NCI-H2227 (cell line): ENCODE data around the gene PRSS8.

Experiments
- DNase-seq: peaks from one replicate; lab custom pipeline; 2025; ENCODE audit not compliant: unreplicated experiment; lab: John Stamatoyannopoulos, UW

The PRSS8 gene

GRCh38 chr16:31083556-31083955, 52.0 kb downstream of the PRSS8 start:
- DNase-seq = no peak

- peak; percentile 45 for DNase-seq
These were observed 52.4 kb downstream of the PRSS8 start for GRCh38 chr16:31083081-31083480.

DNA sequence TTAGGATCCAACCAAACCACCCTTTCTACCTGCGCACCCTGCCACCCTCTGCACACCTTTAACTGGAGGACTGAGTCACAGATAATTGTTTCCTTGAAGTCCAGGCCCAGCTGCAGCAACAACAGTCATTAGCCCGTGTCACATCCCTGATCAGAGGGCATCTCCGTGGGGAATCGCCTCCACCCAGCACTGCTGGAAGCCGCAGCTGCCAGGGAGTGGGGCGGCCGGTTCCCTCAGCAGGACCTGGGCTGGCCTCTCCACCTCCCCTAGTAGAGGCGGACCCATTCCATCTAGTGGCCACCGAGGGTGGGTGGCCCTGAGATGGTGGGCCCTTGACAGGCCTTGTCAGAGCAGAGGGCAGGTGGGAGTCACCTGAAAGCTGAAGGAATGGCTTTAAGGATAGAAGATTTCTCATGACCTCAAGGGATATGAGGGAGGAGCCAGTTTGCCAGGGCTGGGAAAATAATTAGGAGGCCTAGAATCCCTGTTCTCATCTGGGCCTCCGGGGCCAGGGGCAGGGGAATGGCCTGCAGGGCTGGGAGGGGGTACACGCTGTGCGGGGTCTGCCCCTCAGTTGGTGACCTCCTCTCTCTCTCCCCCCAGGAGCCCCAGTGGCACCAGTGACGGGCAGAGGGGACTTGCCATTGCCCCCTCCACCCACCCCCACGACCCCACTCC, 53.0 kb downstream of the PRSS8 start:
- peak; percentile 22 for DNase-seq
